Caco-2 (cell line): ENCODE measurements around the gene TM4SF1. TPM values are rescaled to one million over a fixed set of nuclear protein-coding genes. Genes with fewer than 3 reads are reported as not detected.
A peak's percentile ranks its signal among the peaks of the same experiment; 100 is the strongest.

Experiments
- Bru-seq: library from RNA; stranded (reverse); fragments of 400-500 nt; gene quantifications from one replicate; lab custom pipeline; 2021; lab: Mats Ljungman, UMichigan
- BruChase-seq, 2 experiments: library from RNA; stranded (reverse); fragments of 400-500 nt; gene quantifications; one replicate each; lab custom pipeline; 2021; lab: Mats Ljungman, UMichigan
- BruUV-seq: library from RNA; stranded (reverse); fragments of 400-500 nt; replicated peaks from 2 replicates; lab custom pipeline; 2021; lab: Mats Ljungman, UMichigan
- CTCF ChIA-PET: fragments of 300-600 bp; sonication (Branson Sonifier 250); formaldehyde crosslinking; loops from one replicate; lab custom pipeline; 2022; ENCODE audit warnings: antibody characterized with exemption; lab: Charles Lee
- POLR2A ChIA-PET: fragments of 300-600 bp; sonication (Branson Sonifier 250); formaldehyde crosslinking; loops from one replicate; lab custom pipeline; 2022; ENCODE audit warnings: antibody characterized with exemption; lab: Charles Lee
- DNase-seq, 2 experiments: peaks; one replicate each; pipeline versions ENCODE4 v3.0.0 to v3.0.0-alpha.2; 2020 to 2022
- H3K27me3 ChIP-seq: replicated peaks from 2 replicates; pipeline ENCODE4 v1.6.0; 2011; ENCODE audit warnings: low read length; ENCODE audit not compliant: control insufficient read depth, insufficient read depth
- H3K36me3 ChIP-seq: 2 replicates; pipeline ENCODE4 v1.5.1; 2011; ENCODE audit warnings: low read length; ENCODE audit not compliant: control insufficient read depth, insufficient read depth
- H3K4me1 ChIP-seq: fragments of 250-450 bp; sonication (Bioruptor Pico); 2 replicates; pipeline ENCODE4 v1.5.1; 2020; ENCODE audit warnings: mild to moderate bottlenecking
- H3K4me3 ChIP-seq: 2 replicates; pipeline ENCODE4 v1.5.1; 2011; ENCODE audit warnings: low read depth, mild to moderate bottlenecking, control low read depth, low read length
- H3K9me3 ChIP-seq: fragments of 250-450 bp; sonication (Bioruptor Pico); 2 replicates; pipeline ENCODE4 v1.5.1; 2020; ENCODE audit warnings: mild to moderate bottlenecking, moderate library complexity
- H3K27ac Mint-ChIP-seq: one replicate; pipeline ENCODE4 v1.8.0; 2022; ENCODE audit warnings: mixed read lengths; ENCODE audit not compliant: unreplicated experiment
- H3K27me3 Mint-ChIP-seq: one replicate; pipeline ENCODE4 v1.8.0; 2022; ENCODE audit warnings: mixed read lengths; ENCODE audit not compliant: insufficient read depth, unreplicated experiment
- H3K36me3 Mint-ChIP-seq: one replicate; pipeline ENCODE4 v1.8.0; 2022; ENCODE audit warnings: mild to moderate bottlenecking, mixed read lengths; ENCODE audit not compliant: insufficient read depth, unreplicated experiment
- H3K4me1 Mint-ChIP-seq: one replicate; pipeline ENCODE4 v1.8.0; 2022; ENCODE audit warnings: low read depth, mixed read lengths; ENCODE audit not compliant: unreplicated experiment
- H3K4me3 Mint-ChIP-seq: one replicate; pipeline ENCODE4 v1.8.0; 2022; ENCODE audit warnings: mild to moderate bottlenecking, moderate library complexity, mixed read lengths; ENCODE audit not compliant: unreplicated experiment
- H3K9me3 Mint-ChIP-seq: one replicate; pipeline ENCODE4 v1.8.0; 2022; ENCODE audit warnings: mixed read lengths; ENCODE audit not compliant: unreplicated experiment
- CTCF ChIP-seq, 2 experiments: fragments of 200-600 bp in 1 of 2; IDR thresholded peaks; 1 replicate in 1 of 2; 2 replicates in 1 of 2; pipeline versions ENCODE4 v1.5.1 to v1.8.0; 2011 to 2022; ENCODE audit warnings: antibody characterized with exemption in 1 of 2, control low read depth in 1 of 2, inconsistent platforms in 1 of 2, low read depth in 1 of 2, low read length in 1 of 2, mild to moderate bottlenecking in 1 of 2, moderate library complexity in 1 of 2; ENCODE audit not compliant: insufficient read depth in 1 of 2, severe bottlenecking in 1 of 2, unreplicated experiment in 1 of 2
- intact Hi-C: fragments of 100-400 bp; cut with micrococcal nuclease; formaldehyde crosslinking; loops from one replicate; pipeline ENCODE4 v1.10.0; 2022; ENCODE audit not compliant: unreplicated experiment
- long read RNA-seq: library from polyadenylated mRNA; stranded (forward); transcript quantifications from one replicate; pipeline ENCODE4 v2.0.0, GENCODE V29; 2022
- total RNA-seq: library from RNA; stranded (reverse); gene quantifications from 2 replicates; pipeline ENCODE4 v1.2.3, GENCODE V29; 2022

TM4SF1 gene
- 49.2 and 78.3 TPM in 2 replicates for total RNA-seq
- Bru-seq, nascent RNA: percentile 90 among the genes with signal in this experiment
- BruChase-seq, experiment 1, labeled RNA remaining after a 2-hour chase: percentile 87 among the genes with signal in this experiment
- BruChase-seq, experiment 2, labeled RNA remaining after a 6-hour chase: percentile 94 among the genes with signal in this experiment
- long read RNA-seq, transcript TM4SF1-201 (5 exons, 1,771 nt): major isoform, 165 of 183 reads
- long read RNA-seq, partial matches to known transcripts: 1 of 183 reads
- long read RNA-seq, other reads (novel, unspliced or antisense): 16 of 183 reads

- BruUV-seq: TSS peak; percentile 97
- H3K4me1 Mint-ChIP-seq: peaks cover 41% of the 10 kb centered on the region
- no peaks in the 10 kb centered on the region for H3K27me3 Mint-ChIP-seq
- no peaks in the 10 kb centered on the region for H3K9me3 ChIP-seq
- intact Hi-C loops: loop anchor here (1.0 kb wide), 1 partner anchor 10 kb away; no protein-coding TSS in a partner anchor
- CTCF ChIA-PET: no interaction called here
- DNase-seq: peak; percentile 74 to 88
- no peaks in the 10 kb centered on the region for H3K9me3 Mint-ChIP-seq
- no peak for TF ChIP-seq CTCF (IDR thresholded peaks at IDR 0.05; ENCODE audit: insufficient read depth in 1 of 2, low read depth in 1 of 2, low read length in 1 of 2, severe bottlenecking in 1 of 2, unreplicated experiment in 1 of 2)
- H3K36me3 ChIP-seq: peaks cover 2% of the 10 kb centered on the region; the same call in 1 of the 2 replicates
- peak within 1 kb of the TSS; percentile 88 for H3K27ac Mint-ChIP-seq
- POLR2A ChIA-PET: interaction anchor here (1.0 kb wide), 1 partner anchor 11 kb away, joined by 5 read pairs; no protein-coding TSS in a partner anchor
- peak within 1 kb of the TSS; percentile 88 for H3K4me3 Mint-ChIP-seq
- peaks cover 55% of the 10 kb centered on the region for H3K4me1 ChIP-seq
- no peaks in the 10 kb centered on the region for H3K27me3 ChIP-seq
- H3K36me3 Mint-ChIP-seq: peaks cover 65% of the 10 kb centered on the region
- peak within 1 kb of the TSS; percentile 61 for H3K4me3 ChIP-seq
Measured at GRCh38 chr3:149377408-149378364, at the start of gene TM4SF1. Gene TM4SF1 (minus strand): TSS chr3:149377649. CDS start chr3:149377547, 102 bp downstream.

- POLR2A ChIA-PET: no interaction called here
Measured at GRCh38 chr3:149426325-149426724, 48.9 kb upstream of the TM4SF1 start.

More at GRCh38 chr3:149426325-149426724, 48.9 kb upstream of the TM4SF1 start:
- TF ChIP-seq CTCF (IDR thresholded peaks at IDR 0.05; ENCODE audit: insufficient read depth in 1 of 2, low read depth in 1 of 2, low read length in 1 of 2, severe bottlenecking in 1 of 2, unreplicated experiment in 1 of 2): no peak
- Histone ChIP-seq H3K4me3 (no peak overlapping the region), H3K4me1 (no peaks in the 10 kb centered on the region), H3K36me3 (no peaks in the 10 kb centered on the region), H3K27me3 (no peaks in the 10 kb centered on the region), H3K9me3 (no peaks in the 10 kb centered on the region)
- H3K27me3 Mint-ChIP-seq: no peaks in the 10 kb centered on the region
- intact Hi-C loops: no loop called here
- no peaks in the 10 kb centered on the region for H3K4me1 Mint-ChIP-seq
- CTCF ChIA-PET: no interaction called here
- H3K4me3 Mint-ChIP-seq: no peak overlapping the region
- BruUV-seq: no TSS peak
- H3K9me3 Mint-ChIP-seq: no peaks in the 10 kb centered on the region
- no peak for DNase-seq
- H3K27ac Mint-ChIP-seq: no peak overlapping the region
- H3K36me3 Mint-ChIP-seq: no peaks in the 10 kb centered on the region
